ENCODE measurements around the gene EPS8.

Gene EPS8

DNA sequence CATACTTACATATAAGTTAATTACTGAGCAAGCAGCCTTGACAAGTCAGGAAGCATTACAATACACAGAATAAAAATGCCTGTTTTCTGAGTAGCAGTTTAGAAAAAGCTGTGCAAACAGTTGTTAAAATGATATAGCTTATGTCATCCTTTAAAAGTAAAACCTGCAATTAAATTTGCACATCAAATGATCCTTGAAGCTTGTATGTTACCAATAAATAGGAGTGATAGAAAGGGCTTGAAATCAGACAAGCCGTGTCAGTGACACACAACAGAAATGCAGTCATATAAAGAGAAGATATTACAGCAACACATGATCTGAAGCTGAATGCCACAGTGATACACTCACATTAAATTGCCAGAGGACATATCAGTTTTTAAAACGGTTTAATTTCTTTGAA lies 70.0 kb downstream of the EPS8 start:
- no peak for DNase-seq

DNA sequence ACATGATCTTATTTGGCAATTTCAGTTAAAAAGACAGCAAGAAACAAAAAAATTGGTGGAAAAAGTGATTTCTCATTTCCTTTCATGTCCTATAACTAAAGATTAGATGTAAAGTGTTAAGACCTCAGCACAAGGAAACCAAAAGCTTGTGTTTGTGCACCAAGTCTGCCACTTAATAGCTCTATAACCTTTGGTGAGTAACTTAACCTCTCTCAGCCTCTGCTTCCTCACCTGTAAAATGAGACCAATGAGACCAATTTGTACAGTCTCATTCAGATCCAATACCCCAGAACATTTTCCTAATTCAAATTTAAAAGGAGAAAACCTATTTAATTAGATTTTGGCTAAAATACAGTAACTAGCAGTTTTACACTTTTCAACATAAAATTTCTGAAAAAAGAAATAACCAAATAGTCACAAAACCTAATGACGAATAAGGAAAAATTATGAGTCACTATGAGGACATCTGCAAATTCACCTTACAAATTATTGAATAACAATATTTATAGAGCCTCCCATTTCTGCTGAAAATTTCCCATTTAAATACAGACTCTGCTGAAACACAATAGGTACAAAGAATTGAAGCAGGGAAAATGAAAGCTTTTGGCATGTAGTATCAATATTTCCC lies 71.1 kb downstream of the EPS8 start:
- no peak for DNase-seq

DNA sequence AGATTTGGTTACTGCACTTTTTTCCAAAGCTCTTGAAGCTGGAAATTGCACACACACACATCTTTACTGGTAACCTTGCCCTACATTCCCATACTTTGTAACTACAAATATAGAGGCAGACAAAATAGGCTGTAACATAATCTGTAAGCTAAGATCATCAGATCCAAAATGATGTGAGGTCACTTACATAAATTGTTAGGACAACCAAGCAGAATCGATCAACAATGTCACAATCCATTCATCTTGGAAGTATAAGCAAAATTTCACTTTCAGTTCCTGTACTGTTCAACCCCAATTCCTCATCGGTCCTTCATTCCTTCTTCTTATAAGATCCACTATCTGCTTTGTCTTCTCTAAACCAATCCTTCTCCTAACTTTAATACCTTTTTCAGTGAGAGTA lies 72.6 kb downstream of the EPS8 start:
- DNase-seq, result no peak

DNA sequence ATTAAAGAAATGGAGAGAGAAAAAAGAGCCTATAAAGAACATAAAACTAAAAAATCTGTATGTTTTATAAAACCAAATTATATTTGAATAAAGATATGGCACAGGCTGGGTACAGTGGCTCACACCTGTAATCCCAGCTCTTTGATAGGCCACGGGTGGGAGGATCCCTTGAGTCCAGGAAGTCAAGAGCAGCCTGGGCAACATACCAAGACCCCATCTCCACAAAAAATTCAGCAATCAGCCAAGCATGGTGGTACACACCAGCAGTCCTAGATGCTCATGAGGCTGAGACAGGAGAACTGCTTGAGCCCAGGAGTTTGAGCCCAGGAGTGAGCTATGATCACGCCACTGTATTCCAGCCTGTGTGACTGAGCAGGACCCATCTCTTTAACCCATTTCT lies 74.9 kb downstream of the EPS8 start:
- DNase-seq, result no peak

DNA sequence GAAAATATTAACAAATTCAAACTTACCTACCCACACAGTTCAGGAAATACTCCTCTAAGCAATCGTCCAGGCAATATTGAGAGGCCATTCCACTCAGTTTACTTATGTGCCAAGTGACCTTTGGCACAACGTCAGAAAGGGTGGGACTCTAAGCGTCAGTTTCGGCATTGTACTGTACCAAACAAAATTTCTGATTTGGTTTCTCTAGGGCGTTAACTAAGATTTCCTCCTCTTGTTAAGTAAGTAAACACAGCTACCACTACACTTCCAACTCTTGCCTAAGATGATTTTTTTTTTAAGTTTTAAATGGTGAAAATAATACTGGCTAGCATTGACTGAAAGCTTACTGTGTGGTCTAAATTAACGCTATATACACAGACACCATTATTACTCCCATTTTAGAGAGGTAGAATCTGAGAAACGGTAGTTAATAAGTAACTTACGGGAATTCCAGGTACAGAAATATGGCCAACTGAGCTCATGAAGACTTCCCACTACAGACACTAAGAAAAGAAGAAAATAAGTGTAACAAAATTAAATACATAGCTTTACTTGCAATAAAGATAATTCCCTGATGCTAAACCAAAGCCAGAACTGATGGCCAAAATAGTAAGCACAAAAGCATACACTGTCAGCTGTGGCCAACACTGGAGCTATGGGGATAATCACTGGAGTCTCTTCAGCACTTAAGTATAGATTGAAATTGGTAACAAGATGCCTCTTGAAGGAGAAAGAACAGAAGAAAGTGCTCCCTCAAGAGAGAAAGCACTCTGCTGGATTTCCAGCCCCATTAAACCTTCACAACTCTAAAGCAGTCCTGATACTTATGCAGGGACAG lies 76.1 kb downstream of the EPS8 start:
- DNase-seq, result no peak

DNA sequence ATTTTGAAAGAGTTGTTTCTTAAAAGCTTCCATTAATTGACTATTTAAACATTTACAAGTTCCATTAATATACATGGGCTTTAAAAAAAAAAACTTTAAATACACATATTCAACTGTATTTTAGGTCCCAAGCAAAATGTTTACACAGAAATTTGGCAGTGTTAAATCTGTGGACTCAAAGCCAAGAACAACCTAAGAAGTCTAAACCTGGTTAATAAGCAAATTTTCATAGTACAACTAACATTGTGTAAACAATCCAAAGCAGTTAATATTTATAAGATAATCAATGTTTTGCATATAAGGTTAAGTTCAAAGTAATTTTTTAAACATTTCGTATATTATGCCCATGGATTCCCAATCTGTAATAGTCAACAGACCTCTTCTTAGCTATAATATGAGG lies 77.0 kb downstream of the EPS8 start:
- no peak for DNase-seq

DNA sequence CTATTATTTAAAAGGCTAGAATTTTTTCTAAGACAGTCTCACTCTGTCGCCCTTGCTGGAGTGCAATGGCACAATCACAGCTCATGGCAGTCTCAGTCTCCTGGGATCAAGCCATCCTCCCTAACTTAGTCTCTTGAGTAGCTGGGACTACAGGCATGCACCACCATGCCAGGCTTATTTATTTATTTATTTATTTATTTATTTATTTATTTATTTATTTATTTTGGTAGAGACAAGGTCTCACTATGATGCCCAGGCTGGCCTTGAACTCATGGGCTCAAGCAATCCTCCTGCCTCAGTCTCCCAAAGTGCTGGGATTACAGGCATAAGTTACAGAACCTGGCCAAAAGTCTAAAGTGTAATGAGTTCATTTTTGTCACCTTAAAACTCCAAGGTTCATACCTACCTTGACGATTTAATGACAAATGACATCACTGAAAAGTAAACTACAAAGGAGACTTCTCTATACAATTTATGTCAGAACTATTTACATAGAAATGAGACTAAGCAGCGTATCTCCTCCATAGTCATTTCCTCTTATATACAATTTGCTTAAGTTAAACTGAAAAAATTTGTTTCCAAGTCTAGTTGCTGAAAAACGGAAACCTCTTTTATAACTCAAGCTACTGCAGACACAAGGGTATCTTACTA lies 78.2 kb downstream of the EPS8 start:
- no peak for DNase-seq

DNA sequence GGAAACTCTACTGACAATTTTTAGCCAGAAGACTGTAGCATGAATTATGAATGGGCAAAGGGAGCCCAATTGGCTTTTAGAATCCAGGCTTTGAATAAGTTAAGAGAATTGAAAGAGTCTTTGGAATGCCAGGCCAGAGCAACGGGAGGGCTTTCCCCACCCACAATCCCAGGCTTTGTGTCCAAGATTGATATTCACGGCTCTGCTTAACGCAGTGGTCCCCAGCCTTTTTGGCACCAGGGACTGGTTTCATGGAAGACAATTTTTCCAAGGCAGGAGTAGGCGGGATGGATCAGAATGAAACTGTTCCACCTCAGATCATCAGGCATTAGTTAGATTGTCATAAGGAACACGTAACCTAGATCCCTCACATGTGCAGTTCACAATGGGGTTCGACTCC lies 79.6 kb downstream of the EPS8 start:
- DNase-seq, result peak in 1 of 51 donors; percentile 4

DNA sequence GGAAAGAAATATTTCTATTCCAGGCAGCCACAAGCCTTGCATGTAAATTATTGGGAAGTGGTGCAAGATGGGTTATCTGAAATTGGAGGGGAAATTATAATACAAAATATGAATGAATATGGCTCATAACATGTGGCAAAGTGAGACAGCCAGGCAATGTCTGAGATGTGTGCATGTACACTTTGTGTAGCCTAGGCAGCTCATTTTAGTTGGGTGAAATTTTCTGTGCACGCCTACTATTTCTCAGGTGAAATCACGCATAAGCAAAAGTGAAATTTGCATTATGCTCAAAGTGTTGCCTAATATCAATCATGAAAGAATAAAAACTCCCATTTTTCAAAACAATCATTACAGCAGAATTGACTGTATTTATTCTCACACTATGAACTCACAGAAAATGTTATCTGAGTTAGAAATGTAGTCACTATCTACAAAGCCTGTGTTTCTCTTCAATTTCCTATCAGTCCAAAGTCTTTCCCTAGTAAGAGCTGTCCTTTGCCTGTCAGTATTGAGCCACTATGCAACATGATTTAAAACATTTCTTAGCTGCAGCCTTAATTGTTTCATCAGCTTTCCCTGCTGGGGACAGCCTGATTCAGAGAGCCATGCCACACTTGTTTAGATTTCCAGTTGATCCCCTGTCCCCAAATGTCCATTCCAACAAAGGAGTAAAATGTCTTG lies 80.7 kb downstream of the EPS8 start:
- no peak for DNase-seq

DNA sequence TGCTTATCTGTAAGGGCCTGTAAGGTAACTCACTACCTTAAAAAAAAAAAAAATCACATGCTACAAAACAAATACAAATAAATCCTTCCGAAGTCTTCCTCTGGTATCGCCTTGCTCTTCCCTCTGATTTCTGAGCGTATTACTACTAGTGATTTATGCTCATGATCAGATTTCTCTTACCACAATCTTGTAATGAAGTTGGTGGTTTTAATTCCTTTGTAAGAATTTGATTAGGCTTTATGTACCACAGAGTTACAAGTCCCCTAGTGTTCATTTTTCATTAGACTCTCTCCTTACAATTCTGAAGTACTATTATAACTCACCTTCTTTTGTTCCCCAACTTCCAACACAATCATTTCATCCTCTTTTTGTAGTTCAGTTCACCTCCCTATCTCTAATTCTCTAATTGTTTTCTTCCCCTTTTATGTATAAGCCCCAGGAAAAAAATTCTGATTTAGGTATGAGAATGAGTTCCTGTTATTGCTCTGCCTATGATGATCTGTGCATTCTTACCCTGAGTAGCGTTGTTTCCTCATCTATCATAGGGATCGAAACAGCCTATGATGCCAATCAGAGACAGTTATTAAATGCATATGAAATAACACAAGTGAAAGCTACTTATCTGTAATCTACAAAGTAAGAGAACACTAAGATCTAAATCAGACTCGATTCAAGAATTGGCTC lies 81.5 kb downstream of the EPS8 start:
- no peak for DNase-seq

DNA sequence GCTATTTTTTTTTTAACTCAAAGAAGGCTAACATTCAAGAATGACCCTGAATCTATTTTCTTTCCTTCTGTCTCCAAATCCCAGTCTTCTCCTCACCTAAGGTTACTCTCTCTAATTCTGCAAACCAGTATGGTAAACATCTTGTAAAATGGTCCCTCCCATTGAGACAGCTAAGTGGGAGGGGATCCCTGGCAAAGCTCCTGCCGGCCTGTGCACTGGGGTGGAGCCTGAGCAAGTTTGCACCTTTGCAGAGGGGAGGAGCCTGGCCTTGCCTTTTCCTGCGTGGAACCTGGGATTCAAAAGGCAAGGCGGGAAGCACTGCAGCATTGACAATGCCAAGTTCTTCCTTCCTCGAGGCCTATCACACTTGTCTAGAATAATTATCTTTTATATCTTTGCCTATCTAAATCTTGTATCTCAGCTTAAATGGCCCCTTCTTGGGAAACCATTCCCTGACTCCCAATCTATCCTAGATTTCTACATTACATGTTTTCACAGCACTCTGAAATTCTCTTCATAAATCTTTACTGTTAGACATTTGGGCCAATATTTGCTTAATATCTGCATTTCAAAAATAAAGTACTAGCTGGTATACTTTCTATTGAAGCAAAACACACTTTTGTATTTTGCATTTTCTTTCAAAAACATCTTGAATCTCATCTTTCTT lies 83.0 kb downstream of the EPS8 start:
- no peak for DNase-seq

DNA sequence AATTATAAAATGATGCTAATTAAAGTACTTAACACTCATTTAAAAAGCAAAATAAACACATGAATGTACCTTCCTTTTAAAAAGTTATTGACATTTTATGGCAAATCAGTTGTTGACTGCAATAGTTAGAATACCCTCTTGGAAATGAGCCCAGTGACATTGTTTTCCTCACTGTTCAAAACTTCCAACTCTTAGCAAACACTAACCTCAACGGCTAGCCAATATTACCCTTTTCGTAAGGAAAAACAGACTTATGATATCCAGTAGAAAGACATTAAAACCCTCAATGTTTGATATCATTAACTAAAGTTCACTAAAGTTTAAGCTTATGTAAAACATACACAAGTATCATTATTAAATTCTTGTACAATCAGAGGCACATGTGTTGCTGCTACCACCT lies 83.6 kb downstream of the EPS8 start:
- DNase-seq, result no peak

DNA sequence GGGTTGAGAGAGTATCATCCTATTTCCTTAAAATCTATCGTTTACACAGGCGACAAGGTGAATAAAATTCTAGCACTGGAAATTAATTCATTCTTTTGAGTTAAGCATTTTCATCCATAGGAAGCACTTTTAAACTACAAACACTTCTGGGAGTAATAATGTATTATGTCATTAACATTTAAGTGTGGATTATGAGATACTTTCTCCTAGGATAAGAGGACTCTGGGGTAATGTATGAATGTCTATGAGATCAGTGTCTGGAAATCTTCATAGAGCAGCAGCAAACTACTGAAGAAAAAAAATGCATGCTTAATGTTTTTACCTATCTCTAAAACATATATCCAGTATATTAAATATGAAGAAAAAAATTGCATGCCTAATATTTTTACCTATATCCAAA lies 86.9 kb downstream of the EPS8 start:
- DNase-seq, result no peak

DNA sequence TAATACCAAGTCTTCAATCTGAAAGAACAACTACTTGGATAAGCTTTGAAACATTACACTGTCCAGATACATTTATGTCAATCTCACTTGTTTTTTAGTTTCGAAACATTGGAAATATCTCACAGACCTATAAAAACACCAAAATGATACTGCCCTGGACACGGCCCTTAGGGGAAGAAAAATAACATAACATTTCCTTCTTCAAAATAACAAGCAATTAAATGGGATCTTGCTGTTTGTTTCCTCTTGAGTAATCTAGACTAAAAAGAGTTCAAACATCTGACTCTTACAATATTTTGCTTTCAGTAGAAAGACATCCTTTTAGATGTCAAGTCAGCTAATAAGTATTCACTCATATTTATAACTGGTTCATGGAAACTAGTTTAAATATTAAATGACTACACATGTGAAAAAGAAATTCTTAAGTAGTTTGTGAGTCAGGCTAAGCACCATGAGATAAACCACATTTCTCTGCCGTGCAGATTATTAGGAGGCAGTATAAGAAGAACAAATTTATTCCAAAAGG lies 87.5 kb downstream of the EPS8 start:
- DNase-seq, result no peak

DNA sequence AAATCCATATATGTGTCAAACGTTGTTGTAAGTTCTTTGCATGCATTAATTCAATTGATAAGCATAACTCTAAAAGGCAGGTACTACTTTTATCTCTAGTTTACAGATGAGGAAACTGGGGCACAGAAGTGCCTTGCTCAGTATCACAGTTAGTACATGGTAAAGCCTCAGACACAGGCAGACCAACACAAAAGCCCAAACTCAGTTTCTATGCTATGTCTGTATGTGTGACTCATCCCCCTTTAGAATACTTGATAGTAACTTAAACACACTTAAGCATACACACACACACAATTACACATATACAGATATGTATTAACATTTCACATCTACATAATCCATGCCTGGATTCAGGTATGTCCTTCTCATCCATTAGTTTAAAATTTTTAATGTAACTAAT lies 88.0 kb downstream of the EPS8 start:
- DNase-seq, result no peak

DNA sequence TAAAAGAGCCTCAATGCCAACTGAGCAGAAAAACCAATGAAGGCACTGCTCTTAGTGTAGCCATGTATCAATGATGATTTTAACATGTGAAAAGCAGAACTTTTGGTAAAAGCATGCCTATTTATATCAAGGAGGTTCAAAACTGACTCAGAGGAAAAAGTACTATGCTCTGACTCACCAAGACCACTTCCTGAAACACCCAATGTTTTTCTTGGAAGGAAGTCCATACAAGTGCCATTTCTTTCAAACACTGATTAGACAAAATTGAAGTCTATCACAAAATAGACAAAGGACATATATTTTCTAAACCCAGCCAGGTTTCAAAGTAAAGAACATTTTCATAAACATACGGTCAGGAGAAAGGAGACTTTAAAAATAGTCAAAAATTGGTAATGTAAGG lies 88.6 kb downstream of the EPS8 start:
- DNase-seq, result peak in 1 of 51 donors; percentile 12

DNA sequence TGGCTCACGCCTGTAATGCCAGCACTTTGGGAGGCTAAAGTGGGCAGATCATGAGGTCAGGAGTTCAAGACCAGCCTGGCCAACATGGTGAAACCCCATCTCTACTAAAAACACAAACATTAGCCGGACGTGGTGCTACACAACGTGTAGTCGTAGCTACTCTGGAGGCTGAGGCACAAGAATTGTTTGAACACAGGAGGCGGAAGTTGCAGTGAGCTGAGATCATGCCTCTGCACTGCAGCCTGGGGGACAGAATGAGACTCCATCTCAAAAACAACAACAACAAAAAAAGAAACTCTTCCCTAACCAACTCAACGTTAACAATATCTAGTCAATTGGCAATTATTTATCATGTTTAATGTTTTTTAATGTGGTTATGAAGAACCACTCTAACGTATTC lies 89.3 kb downstream of the EPS8 start:
- no peak for DNase-seq

DNA sequence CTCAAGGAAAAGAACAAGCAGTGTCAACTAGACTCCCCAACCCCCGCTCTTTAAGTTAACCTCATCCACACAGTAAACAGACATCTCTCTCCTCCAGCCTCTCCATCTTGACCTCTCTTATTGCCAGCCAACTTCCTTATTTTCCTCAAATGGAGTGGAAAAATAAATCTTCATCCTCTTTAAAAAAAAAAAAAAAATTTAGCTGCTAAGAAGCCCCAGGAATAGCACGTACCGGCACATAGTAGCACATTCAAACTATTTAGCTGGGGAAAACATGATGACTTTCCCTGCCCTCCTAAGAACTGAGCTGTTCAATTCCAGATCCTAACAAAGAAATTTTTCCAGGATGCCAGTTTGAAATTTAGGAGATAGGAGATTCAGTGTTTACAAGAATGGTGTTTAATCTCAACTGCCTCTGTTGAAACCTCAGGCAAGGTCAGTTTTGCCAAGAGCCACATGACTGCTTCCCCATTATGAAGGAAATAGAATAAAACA lies 90.8 kb downstream of the EPS8 start:
- DNase-seq, result no peak

DNA sequence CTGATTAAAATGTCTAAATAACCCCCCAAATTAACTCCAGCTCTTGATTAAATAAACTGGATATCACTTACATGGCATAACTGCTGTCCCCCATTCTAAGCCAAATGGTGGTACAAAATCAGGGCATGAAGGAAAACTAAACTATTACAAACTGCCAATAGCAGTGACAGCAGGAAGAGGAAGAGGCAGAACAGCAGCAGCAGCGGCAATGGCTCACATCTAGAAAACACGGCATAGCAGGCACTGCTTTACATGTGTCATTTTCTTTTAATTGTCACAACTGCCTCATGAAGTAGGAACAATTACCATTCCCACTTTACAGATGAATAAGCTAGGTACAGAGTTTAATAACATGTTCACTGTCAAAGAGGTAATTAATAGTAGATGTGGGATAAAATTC lies 92.0 kb downstream of the EPS8 start:
- DNase-seq, result no peak

DNA sequence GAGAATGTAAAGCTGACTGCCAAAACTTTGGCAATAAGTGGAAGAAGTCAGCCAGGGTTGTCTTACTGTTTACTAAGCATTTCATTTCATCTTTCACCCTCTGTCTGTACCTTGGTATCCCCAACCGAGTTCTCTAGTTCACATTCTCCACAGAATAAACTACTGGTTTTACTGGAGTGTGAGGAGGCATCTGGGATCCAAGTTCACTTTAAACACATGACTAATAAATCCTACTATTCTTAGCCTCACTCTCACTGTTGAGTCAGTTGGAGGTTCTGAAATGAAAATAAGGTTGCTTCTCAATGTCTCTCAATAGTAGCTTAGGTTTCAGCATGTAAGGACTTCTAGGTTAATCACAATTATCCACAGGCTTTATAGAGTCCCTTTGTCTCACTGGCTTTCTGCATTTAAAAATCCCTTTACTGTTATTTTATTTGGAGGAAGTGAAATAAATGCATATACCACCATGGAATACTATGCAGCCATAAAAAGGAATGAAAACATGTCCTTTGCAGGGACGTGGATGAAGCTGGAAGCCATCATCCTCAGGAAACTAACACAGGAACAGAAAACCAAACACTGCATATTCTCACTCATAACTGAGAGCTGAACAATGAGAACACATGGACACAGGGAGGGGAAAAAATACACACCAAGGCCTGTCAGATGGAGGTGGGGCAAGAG lies 95.8 kb downstream of the EPS8 start:
- no peak for DNase-seq
